HEK293T (cell line): ENCODE measurements around the gene ASTN2.
"Not testable (repeated sequence)": the region's sequence is repeated elsewhere in the genome, so short reads cannot be mapped to it uniquely, and the experiment has no call there.

ENCODE experiments used
- ARNT ChIP-seq: fragments of 450-650 bp; IDR thresholded peaks from 2 replicates; pipeline ENCODE4 v1.6.1; 2017; ENCODE audit warnings: mild to moderate bottlenecking
- FOXK2 ChIP-seq: fragments of 450-650 bp; IDR thresholded peaks from 2 replicates; pipeline ENCODE4 v1.6.1; 2016; ENCODE audit warnings: mild to moderate bottlenecking
- FOXM1 ChIP-seq: fragments of 450-650 bp; IDR thresholded peaks from 2 replicates; pipeline ENCODE4 v1.6.1; 2017; ENCODE audit warnings: mild to moderate bottlenecking, borderline replicate concordance
- HDGF ChIP-seq: fragments of 450-650 bp; IDR thresholded peaks from 2 replicates; pipeline ENCODE4 v1.6.1; 2017; ENCODE audit warnings: antibody characterized with exemption, borderline replicate concordance
- PKNOX1 ChIP-seq: fragments of 450-650 bp; IDR thresholded peaks from 2 replicates; pipeline ENCODE4 v1.6.1; 2016

- TF ChIP-seq FOXK2, HDGF, FOXM1, ARNT, PKNOX1: not testable (repeated sequence)
Measured at GRCh38 chr9:116888476-116888875, 526.4 kb downstream of the ASTN2 start.
